GM21423 (cell line): ENCODE data around the gene ZNF263.

Experiments used
- ATAC-seq: cut with Tn5 transposase; IDR thresholded peaks from one replicate; pipeline ENCODE4 v1.9.1; 2021; ENCODE audit warnings: mild to moderate bottlenecking, moderate library complexity; ENCODE audit not compliant: unreplicated experiment

The ZNF263 gene

DNA sequence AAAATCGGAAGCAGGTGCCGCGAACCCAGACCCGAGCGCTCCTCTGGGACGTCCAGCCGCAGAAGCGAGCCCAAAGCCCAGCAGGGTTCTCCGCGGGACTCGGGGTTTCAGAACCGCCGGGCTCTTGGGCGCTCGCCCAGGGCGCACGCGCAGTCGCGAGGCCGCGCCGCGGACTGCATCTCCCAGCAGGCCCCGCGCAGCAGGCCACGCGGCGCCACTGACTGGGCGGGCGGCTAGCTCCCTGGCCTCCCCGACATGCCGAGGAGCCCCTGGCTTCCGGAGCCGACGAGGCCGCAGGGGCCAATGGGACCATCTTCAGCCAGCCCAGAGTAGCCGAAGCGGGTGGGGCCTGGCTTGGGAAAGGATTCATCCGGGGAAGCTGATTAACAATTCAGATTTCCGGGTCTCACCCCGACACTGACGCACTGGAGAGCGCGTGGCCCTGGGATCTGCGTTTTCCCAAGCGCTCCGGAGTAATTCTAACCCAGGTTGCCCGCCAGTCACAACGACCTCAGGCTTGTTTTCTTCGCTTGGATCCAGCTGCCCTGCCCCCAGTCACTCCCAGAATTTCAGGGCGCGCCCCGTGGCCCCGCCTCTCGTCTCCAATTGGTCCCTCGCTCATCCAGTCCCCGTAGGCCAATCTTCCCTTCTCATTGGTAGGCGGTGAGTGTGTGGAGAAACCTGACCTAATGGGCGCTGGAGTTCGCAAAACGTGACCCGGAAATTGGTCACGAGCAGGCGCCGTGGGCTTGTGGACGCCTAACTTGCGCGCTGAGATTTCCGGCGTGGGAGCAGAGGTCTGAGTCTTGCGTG lies at the start of gene ZNF263:
ZNF263 (plus strand) TSS at position 762 of the 813 bp plus-strand sequence. CDS start 328 bp downstream, outside the sequence.
- ATAC-seq = peak; percentile 70

DNA sequence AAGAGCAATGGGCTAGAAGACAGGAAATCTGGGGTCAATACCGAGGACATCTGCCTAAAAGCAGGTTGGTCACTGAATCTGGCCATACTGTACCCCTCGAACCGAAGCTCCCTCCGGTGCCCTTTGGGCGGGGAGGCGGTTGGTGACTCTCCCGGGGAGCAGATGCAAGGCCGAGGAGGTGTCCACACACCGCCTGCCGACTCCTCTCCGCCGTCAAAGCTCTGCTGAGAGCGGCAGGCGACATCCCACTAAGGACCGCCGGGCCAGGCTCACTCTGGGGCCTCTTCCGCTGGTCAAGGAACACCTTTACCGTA lies 48.8 kb upstream of the ZNF263 start:
- no peak for ATAC-seq

DNA sequence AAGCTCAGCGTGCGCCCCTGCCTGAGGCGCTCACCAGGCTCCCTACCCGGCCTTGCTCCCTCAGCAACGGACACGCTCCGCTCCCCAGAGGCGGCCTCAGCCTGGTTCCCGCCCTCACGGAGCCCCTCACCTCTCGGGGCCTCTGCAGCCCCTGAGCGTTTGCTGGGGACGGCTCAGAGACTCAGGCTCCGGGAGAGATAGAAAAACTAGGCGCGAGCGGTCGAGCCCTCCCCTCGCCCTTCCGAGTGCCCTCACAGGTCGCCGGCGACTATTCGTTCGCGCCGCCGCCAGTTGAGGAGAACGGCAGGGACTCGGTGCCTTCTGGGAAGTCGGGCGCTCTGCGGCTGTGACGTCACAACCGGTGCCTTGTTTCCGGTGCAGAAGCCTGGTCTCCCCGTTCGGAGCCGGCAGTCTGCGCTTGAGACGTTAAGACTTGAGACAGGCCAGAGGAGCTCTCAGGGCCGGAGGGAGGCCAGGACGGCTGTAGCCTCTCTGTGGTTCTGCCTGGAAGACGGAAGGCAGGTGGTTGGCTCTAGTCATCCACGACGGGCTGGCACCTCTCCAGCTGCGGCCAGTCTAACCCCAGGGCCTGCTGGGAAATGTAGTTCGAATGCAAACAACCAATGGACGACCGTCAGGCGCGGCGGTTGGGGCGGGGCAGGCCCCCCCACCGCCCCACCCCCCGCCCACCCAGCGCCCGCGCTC lies 48.3 kb upstream of the ZNF263 start, which contains the start of gene ZNF200:
ZNF200 (minus strand) TSS at position 302 of the 705 bp plus-strand sequence. CDS start 1,403 bp downstream, outside the sequence.
- peak; percentile 92 for ATAC-seq

DNA sequence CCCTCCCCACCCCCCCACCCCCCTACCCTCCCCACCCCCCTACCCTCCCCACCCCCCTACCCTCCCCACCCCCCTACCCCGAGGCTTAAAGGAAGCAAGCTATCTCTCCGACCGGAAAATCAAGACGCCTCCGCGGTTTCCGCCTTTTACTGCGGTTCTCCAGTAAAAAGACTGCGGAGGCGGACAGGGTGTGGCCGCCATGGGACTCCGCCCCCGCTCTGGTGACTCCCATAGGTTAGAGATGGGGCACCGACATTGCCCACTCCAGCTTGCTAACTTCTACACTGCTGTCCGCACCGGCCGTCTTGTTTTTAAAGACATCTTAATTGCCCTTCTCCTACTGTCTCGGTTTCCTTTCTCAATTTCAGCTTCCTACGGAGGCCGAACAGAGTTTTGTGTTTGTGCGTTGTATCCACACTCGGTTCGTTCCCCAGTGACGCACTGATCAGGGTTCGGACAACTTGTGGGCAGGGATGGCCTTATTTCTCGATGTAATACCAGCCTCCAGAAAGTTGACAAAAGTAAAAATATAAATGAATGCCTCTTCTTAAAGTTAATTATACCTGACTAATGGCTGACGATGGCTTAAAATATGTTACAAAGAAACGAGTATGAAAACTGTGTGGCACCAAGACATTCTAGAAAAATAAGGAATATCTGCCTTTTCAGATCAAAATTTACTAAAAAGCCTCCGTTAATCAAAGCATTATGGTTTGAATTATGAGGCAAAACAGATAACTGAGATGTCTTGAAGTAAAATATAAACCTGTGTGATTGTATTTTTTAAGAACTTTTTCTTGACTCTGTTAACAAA lies 47.2 kb upstream of the ZNF263 start:
- no peak for ATAC-seq

DNA sequence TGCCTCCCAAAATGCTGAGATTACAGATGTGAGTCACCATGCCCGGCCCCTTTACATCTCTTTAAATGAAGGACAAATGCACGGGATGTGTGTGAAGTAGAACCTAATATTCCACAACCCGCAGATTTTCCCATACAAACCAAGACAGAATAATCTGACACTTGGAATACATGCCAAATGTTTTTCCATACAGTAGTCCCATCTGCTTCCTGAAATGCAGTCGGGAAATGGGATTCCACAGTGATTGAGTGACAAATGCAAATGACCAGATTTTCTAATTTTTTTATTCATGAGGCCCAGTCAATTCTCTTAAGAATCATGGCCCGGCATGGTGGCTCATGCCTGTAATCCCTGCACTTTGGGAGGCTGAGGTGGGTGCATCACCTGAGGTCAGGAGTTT lies 41.5 kb upstream of the ZNF263 start:
- ATAC-seq = no peak

DNA sequence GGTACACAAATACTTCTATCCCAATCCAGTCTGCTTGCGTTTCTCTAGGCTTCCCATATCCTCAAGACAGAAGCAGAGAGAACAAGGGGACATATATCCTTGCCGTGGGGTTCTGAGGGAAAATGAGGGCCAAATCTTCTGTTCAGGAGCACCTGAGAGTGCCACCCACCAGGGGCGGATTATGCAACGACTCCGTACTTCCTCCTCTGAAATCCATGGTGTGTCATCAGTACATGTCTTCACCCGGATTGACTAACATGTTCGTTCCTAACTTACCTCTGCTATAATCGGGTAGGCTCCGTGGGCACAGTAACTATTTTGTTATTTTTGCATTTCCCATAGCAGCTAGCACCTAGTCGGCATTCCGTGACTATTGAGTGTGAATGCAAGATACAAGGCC lies 40.6 kb upstream of the ZNF263 start:
- ATAC-seq = no peak

DNA sequence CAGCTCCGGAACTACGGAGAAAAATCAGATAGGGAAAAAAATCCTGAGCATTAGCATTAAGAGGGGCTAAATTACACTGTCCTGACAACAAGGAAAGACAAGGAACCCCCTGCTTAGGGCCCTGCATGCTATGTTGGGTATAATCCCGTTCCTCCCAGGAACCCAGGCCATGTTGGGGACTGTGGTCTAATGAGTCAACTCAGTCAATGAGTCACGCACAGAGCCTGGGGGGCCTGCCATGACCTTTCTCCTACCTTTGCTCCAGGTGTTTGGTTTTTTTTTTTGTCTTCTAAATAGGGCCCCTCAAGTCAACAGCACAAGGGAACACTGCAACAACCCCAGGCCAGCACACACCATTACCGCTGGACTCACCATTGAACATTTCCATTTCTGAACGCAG lies 39.4 kb upstream of the ZNF263 start:
- ATAC-seq = no peak

DNA sequence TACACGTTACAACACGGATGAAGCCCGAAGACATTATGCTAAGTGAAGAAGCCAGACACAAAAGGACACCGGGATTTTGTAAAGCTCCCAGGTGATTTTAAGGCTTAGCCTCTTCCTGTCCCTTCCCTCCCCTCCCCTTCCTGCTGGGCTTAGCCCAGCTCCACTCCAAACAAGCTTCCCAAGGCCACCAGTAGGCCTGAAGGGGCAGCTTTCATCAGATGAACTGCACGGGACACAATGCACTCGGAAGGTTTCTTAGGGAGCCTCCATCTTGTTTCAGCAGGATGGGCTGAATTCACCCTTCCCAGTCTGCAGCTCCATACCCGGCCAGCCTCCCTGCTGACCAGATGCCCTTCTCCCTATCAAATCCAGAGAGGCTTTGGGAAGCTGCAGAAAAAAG lies 37.3 kb upstream of the ZNF263 start:
- ATAC-seq = no peak

DNA sequence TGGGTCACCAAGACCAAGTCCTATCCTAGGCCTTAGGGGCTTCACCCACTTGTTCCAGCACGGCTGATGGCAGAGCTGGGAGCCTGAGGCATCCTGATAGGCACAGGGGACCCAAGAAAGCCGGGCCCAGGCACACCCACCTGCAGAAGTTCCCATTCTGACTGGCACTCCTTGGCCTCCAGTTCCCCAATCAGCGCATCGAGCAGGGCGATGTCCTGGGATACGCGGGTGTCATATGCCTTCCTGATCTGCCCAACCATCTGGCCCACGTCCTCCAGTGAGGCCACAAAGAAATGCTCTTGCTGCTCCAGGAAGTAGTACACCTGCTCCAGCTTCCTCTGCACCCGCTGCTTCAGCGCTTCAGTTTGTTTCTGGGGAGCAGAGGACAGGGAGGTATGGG lies 36.4 kb upstream of the ZNF263 start:
- no peak for ATAC-seq

DNA sequence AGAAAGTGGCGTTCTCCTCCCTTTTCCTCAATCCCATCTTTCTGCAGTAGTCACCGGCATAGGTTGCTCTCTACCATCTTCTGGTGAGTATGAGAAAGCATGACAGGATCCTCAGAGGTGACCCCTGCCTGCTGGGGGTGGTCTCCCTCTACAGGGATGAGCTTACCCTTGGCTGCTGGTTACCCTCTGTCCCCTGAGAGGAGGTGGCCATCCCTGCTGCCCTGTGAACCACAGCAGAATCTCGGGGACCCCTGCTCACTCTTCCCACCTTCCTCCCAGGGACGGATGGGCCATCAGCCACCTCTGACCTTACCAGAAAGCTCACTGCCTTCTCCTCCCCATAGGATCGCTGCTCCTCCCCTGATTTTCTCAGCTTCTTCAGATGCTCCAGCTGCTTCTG lies 34.7 kb upstream of the ZNF263 start:
- no peak for ATAC-seq

DNA sequence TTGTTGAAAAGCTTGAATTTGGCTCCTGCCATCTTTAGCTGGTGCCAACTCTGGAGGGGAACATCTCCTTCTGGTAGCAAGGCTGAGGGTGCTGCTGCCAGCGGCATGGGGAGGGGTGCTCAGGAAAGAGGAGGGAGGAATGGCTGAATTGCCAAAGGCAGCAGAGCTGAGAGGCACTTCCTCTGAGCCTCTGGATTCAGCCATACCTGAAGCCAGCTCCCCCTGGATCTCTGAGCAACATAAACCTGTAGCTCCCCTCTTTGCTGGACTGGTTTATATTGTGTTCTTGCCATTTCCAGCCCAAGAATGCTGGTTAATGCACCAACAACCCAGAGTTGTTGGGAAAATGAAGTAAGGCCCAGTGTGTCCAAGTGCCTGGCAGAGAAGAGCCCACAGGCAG lies 34.3 kb upstream of the ZNF263 start:
- no peak for ATAC-seq

DNA sequence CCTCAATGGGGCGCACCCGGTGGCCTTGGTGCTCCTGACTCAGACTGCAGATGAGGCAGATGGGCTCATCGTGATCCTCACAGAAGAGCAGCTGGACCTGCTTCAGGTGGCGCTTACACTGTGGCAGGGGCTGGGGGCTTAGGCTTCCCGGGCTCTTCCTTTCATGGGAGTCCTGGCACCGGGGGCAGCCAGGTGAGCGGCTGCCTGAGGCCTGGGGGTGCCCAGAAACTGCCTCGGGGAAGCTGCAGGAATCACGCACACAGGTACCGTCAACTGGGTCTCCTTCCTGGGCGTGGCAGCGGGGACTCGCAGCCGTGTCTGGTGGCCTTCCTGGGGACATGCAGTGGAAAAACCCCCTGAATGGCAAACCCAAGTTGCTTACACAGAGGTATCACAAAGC lies 33.8 kb upstream of the ZNF263 start:
- no peak for ATAC-seq

DNA sequence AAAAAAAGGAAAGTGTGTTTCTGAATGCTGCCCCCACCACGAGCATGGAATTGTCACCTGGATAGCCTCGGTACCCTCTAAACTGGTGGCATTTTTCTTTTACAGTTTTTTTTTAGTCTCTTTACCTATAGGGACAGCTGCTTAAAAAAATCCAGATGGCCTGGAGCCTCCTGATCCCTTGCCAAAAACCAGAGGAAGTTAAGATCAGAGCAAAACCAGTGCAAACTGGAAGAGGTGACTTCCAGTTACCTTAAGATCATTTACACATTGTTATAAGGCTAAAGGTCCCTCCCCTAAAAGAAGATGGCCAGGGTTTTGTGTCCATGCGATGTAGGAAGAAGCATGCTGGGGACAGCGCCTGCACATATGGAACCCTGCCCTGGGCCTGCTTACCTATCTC lies 30.3 kb upstream of the ZNF263 start:
- ATAC-seq = no peak

DNA sequence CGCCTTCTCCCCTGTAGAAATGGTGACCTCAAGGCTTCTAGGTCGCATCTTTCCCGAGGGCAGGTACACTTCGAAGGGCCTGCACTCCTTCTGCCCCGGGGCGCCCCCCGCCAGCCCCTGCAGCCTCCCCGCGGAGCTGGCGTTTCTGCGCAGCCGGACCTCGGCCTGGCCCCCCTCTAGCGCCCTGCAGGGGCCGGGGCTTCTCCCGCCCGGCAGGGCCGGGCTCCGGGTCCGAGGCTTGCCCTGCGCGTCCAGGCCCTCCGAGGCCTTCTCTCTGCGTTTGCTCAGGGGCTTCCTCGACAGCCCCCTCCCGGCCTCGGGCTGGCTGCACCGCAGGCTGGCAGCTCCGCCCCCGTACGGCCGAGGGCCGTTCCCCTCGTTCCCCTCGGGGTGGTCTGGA lies 29.0 kb upstream of the ZNF263 start:
- ATAC-seq = no peak

DNA sequence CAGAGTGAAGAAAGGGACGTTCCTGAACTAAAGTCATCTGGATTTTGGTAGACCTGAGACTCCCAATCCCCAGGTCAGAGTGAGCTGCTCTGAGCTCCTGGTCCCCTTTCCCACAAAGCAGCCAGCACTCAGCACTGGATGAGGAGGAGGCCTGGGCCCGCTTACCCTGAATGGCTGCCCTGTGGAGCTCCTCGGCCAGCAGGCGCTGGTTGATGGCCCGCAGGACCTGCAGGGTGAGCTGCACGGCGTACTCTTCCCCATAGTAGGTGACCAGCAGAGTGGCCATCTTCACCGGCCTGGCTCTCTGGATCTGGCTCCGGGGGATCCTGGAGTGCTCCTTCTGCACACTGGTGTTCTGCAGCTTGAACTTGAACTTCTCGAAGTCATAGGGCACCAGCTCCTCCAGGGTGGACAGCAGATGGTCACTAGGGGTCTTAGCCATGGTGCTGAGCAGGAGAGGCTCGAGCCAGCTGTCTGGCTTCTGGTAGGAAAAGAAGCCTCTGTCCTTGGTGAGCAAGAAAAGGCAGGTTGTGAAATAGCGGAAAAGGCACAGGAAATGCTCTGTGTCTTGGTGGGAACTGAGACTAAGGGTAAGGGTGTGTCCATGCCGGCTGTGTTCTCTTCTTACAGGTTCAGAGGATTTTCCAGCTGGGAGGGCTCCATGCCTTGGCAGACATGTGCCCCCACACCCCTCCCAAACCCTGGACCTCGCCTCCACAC lies 27.0 kb upstream of the ZNF263 start, which contains the start of gene MEFV:
MEFV (minus strand) TSS at position 488 of the 720 bp plus-strand sequence; CDS start at position 442, 46 bp downstream.
- no peak for ATAC-seq

DNA sequence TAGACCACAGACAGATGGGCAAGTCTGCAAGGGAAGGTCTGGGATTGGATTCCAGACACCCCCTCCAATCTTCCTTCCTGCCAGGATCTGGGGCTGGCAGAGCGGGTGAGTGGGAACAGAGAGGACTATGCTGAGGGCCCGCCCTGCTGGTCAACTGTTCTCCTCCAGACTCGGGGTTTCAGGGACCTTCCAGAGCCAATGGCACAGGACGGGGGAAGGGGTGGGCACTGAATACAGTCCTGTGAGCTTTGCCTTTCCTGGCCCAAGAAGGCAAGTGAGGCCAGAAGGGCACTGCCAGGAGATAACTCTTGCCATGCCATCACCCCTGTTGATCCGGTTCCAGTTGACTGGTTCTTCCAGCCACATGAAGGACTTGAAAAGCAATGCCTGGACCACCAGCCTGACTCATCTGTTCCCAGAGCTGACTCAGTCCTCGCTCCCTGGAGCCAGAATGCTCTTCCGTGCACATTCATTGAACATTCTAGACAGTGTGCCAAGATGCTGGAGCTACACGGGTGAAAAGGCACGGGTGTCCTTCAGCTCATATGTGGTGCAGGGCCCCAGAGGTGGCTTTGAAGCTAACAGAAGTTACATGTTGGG lies 26.3 kb upstream of the ZNF263 start:
- ATAC-seq = no peak

DNA sequence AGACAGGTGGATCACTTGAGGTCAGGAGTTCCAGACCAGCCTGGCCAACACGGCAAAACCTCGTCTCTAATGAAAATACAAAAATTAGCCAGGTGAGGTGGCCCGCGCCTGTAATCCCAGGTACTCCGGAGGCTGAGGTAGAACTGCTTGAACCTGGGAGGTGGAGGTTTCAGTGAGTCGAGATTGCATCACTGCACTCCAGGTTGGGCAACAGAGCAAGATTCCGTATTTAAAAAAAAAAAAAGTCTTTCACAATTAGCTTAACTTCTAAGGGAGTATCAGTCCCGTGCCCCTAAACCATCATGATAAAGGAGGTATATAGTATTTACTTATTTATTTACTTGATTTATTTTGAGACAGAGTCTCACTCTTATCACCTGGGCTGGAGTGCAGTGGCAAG lies 23.5 kb upstream of the ZNF263 start:
- ATAC-seq = no peak

DNA sequence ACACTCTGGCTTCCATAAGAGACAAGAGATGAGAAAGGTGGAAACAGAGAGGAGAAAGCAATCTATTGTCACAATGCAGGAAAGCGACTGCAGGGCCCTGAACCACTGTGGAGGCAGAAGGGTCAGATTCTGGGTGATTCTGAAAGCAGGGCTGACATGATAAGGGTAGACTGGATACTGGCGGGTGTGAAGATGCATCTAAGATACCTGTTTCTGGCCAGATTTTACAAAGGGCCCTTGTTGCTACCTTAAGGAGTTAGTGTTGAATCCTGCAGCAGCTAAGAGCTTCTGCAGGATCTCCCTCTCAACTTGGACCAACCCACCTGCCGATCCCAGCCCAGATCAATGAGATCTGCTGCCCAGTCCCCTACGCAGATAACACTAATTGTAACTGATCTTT lies 20.8 kb upstream of the ZNF263 start:
- no peak for ATAC-seq

DNA sequence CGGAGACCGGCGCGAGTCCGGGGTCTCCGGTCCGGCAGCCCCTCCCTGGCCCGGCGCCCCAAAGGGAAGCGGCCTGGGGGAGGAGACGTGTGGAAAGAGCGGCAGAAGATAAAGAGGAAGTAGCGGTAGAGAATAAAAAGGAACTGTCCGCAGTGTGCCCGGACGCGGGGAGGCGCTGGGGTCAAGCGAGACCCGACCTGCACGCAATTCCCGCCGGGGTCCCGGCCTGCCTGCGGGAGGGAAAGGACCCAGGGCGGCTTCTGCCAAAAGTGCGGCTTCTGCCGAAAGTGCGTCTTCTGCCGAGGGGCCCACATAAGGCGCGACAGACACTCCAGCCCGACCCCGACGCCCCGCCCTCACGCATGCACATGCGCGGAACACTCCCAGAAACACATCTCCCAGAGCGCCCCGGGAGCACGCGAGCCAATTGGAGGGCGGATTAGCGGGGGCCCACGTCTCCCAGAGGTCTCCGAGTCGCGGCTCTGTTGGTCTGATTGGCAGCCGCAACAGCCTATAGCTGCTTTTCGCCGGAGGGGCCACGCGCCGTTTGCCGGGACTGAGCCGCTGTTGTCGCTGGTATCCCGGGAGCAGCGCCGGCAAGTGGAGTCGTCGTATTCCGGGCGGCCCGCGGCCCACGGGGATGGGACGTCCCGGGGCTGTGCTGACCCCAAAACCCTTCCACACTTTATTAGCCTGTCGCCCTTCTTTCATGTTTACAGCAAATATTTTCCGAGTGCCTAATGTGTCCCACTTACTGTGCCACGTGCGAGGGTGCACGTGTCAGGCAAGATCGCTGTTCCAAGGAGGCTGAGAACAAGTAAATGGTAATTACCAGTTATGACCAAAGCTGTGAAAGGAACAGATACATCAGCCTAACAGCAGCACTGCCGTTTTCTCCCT lies 18.9 kb upstream of the ZNF263 start:
- ATAC-seq = peak; percentile 77
